A673 (cell line): ENCODE measurements around the gene TTC34. TPM values are rescaled to one million over a fixed set of nuclear protein-coding genes. Genes with fewer than 3 reads are reported as not detected.

ENCODE experiments used
- BruUV-seq: library from RNA; stranded (reverse); fragments of 400-500 nt; replicated peaks from 2 replicates; lab custom pipeline; 2021; lab: Mats Ljungman, UMichigan
- CTCF ChIA-PET: fragments of 300-600 bp; sonication (Branson Sonifier 250); formaldehyde crosslinking; loops from one replicate; lab custom pipeline; 2022; ENCODE audit warnings: antibody characterized with exemption; lab: Charles Lee
- POLR2A ChIA-PET: fragments of 300-600 bp; sonication (Branson Sonifier 250); formaldehyde crosslinking; loops from one replicate; lab custom pipeline; 2022; ENCODE audit warnings: antibody characterized with exemption; ENCODE audit not compliant: low non-redundant PET; lab: Charles Lee
- DNase-seq: peaks from one replicate; pipeline ENCODE4 v3.0.0-alpha.2; 2015; ENCODE audit warnings: low spot score
- H3K27ac ChIP-seq: fragments of 200-600 bp; sonication (generic); 2 replicates; pipeline ENCODE4 v1.5.1; 2016; ENCODE audit warnings: mixed run types, low read depth, mild to moderate bottlenecking, mixed read lengths, antibody characterized with exemption, low read length; ENCODE audit not compliant: poor library complexity, severe bottlenecking
- H3K27me3 ChIP-seq: fragments of 200-600 bp; sonication (generic); replicated peaks from 2 replicates; pipeline ENCODE4 v1.6.1; 2017; ENCODE audit warnings: mixed run types, low read depth, mild to moderate bottlenecking, mixed read lengths, antibody characterized with exemption, low read length; ENCODE audit not compliant: insufficient read depth, poor library complexity
- H3K36me3 ChIP-seq: fragments of 200-600 bp; sonication (generic); 2 replicates; pipeline ENCODE4 v1.6.1; 2016; ENCODE audit warnings: mixed run types, mild to moderate bottlenecking, mixed read lengths, antibody characterized with exemption, low read length; ENCODE audit not compliant: insufficient read depth, poor library complexity, severe bottlenecking
- H3K4me1 ChIP-seq: fragments of 200-600 bp; sonication (generic); 2 replicates; pipeline ENCODE4 v1.6.1; 2017; ENCODE audit warnings: mixed run types, mild to moderate bottlenecking, mixed read lengths, antibody characterized with exemption, low read length; ENCODE audit not compliant: insufficient read depth, poor library complexity, severe bottlenecking
- H3K4me3 ChIP-seq: fragments of 200-600 bp; sonication (generic); 2 replicates; pipeline ENCODE4 v1.5.1; 2016; ENCODE audit warnings: low read depth, mixed run types, mild to moderate bottlenecking, mixed read lengths, low read length; ENCODE audit not compliant: poor library complexity, severe bottlenecking
- H3K9me3 ChIP-seq: fragments of 200-600 bp; sonication (generic); 2 replicates; pipeline ENCODE4 v1.6.1; 2016; ENCODE audit warnings: mixed run types, low read depth, mild to moderate bottlenecking, mixed read lengths, antibody characterized with exemption, low read length; ENCODE audit not compliant: poor library complexity, severe bottlenecking
- CTCF ChIP-seq: fragments of 300-800, 200-600 bp; sonication (generic); conservative IDR thresholded peaks from 2 replicates; pipeline ENCODE4 v1.5.1; 2017; ENCODE audit warnings: low read depth, mild to moderate bottlenecking, antibody characterized with exemption, low read length, moderate library complexity, mixed read lengths
- EZH2 ChIP-seq: fragments of 200-600 bp; sonication (generic); IDR thresholded peaks from 2 replicates; pipeline ENCODE4 v1.6.1; 2017; ENCODE audit warnings: borderline replicate concordance, low read depth, mild to moderate bottlenecking, mixed read lengths, antibody characterized with exemption, low read length; ENCODE audit not compliant: poor library complexity, severe bottlenecking
- intact Hi-C: fragments of 100-400 bp; cut with micrococcal nuclease; formaldehyde crosslinking; loops from one replicate; pipeline ENCODE4 v1.10.0; 2022; ENCODE audit not compliant: unreplicated experiment
- total RNA-seq: library from RNA; stranded (reverse); gene quantifications from 2 replicates; pipeline ENCODE4 v1.2.3, GENCODE V29; 2021

The TTC34 gene
- total RNA-seq, 1 experiment from 2014 or later, result 0.84 TPM

DNA sequence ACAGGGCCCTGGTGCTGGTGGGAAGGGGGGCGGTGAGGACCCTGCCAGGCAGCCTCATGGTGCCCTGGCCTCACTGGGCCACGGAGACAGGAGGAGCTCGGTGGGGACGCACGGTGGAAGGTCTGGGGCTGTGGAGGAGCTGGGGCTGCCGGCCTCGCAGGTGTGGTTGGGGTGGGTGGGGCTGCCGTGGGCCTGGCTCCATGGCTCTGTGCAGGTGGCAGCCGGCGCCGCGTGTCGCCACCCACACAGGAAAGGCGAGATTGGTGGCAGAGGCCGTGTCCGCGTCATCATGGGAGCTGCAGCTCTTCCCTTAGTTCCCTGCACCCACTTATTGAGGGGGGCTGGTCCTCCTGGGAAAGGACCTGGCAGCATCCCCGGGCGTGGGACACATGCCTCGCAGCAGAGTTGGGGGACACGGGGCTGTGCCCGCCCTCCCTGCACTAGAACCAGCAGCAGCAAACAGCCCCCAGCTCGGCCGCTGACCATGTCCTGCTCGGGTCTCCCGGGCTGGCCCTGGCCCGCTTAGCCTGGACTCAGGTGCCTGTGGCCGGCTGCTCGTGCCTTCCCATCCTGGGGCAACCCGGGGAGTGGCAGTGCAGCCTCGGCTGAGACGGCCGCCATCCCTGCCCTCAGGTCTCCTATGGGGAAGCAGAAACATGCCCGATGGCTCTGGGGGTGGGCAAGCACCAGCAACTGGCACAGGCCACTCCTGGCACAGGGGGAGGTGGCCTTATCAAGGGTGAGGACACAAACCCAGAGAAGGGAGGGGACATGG lies 7.5 kb upstream of the TTC34 start:
- BruUV-seq, result no TSS peak

DNA sequence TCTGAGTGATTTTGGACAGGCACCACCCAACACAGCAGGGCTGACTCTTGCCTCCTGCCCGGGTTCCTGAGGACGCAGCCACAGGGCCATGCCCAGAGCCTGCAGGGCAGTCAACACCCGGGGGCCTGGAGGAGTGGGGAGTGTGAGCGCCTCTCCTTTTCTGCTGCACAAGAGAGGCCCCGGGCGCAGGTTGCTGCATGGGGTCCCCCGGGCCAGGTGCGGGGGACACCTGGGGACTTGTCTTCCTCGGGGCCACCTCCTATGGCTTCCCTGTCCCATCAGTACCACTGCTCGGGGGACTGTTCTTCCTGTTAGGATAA lies 6.9 kb upstream of the TTC34 start:
- POLR2A ChIA-PET, result no interaction called here
- no peaks in the 10 kb centered on the region for H3K36me3 ChIP-seq
- TF ChIP-seq EZH2, result no peak
- H3K4me1 ChIP-seq, result no peaks in the 10 kb centered on the region
- H3K27ac ChIP-seq, result no peak overlapping the region
- CTCF ChIA-PET, result no interaction called here
- H3K4me3 ChIP-seq, result no peak overlapping the region
- H3K9me3 ChIP-seq, result peaks cover 8% of the 10 kb centered on the region
- no peak for DNase-seq
- BruUV-seq, result no TSS peak
- intact Hi-C loops, result no loop called here
- H3K27me3 ChIP-seq, result peaks cover 39% of the 10 kb centered on the region

More for the DNA sequence above, 7.5 kb upstream of the TTC34 start:
- no peaks in the 10 kb centered on the region for H3K4me1 ChIP-seq
- intact Hi-C loops, result no loop called here
- DNase-seq, result no peak
- no peak overlapping the region for H3K4me3 ChIP-seq
- TF ChIP-seq CTCF, result no peak
- no peak for TF ChIP-seq EZH2
- no peaks in the 10 kb centered on the region for H3K36me3 ChIP-seq
- H3K9me3 ChIP-seq, result peaks cover 8% of the 10 kb centered on the region
- ChIA-PET POLR2A (no interaction called here), CTCF (no interaction called here)
- no peak overlapping the region for H3K27ac ChIP-seq
- peaks cover 38% of the 10 kb centered on the region for H3K27me3 ChIP-seq

DNA sequence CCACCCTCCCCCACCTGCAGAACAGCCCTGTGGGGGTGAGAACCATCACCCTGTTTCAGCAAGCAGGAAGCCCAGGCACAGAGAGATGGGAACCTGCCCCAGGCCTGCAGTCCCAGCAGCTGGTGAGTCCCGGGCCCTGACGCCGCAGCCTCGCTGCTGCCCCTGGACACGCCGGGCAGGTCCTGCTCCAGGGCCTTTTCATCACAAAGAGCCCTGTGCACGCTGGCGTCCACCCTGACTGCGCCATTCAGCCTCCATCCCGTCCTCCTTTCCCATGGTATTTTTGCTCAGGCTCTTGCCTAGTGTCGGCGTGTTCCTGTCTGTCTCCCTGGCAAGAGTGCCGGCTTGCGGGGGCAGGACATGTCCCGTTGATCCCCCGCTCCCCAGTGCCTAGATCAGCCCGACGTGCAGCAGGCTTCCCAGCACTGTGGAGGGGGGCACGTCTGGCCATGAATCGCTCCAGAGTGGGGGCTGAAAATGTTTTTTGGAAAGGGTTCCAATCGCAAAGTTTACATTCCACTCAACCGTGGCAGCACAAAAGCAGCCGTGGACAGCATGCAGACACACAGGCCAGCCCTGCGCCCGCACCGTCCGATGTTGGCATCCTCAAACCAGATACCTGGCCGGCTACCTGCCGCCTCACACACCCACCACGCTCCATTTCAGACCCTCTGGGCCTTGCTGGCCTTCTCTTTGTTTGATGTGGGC lies 6.3 kb upstream of the TTC34 start:
- TF ChIP-seq EZH2 (no peak), CTCF (no peak)
- no peak overlapping the region for H3K27ac ChIP-seq
- no peak overlapping the region for H3K4me3 ChIP-seq
- ChIA-PET CTCF (no interaction called here), POLR2A (no interaction called here)
- no peaks in the 10 kb centered on the region for H3K36me3 ChIP-seq
- H3K27me3 ChIP-seq, result peaks cover 39% of the 10 kb centered on the region
- BruUV-seq, result no TSS peak
- no peaks in the 10 kb centered on the region for H3K4me1 ChIP-seq
- intact Hi-C loops, result no loop called here
- no peak for DNase-seq
- peaks cover 7% of the 10 kb centered on the region for H3K9me3 ChIP-seq
